ENCODE results near the gene TACC2.

Gene TACC2

DNA sequence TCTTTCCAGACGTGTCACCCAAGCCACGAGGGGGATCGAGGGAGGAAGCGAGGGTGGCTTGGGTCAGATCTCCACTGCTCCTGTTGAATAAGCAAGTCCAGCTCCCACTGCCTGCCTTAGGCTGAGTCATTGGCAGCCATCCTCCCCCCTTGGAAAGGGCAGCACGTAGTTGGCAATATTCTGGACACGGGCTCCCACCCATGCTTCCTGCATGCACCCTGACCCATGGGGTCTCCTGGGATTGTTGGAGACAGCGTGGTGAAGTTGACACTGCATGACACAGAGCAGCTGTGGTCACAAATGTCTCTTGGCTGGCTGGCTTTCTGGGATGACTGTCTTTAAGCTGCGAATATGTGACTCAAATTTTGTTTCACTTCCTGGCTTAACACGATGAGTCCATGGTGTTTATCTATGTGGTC lies 293.3 kb downstream of the TACC2 start:
- no peak overlapping the region for H3K4me3 ChIP-seq (ENCODE audit: low read depth, low read length)

DNA sequence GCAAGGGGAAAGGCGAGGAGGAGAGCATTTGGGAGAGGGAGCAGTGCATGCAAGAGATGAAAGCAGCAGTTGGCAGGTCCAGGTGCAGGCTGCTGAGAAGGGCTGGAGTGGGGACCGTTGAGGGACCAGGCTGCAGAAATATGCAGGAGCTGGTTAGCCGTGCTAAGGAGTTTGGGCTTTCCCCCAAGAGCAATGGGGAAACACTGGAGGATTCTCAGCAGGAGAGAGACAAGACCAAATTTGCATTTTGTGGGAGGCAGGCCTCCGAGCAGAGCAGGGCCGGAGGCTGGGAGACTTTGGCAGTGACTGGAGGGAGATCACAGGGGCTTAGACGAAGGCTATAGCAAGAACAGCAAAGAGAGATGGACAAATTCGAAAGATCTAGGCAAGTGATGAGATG lies 293.9 kb downstream of the TACC2 start:
- no peak overlapping the region for H3K4me3 ChIP-seq (ENCODE audit: low read depth, low read length)
- TF ChIP-seq, protein P1, sequence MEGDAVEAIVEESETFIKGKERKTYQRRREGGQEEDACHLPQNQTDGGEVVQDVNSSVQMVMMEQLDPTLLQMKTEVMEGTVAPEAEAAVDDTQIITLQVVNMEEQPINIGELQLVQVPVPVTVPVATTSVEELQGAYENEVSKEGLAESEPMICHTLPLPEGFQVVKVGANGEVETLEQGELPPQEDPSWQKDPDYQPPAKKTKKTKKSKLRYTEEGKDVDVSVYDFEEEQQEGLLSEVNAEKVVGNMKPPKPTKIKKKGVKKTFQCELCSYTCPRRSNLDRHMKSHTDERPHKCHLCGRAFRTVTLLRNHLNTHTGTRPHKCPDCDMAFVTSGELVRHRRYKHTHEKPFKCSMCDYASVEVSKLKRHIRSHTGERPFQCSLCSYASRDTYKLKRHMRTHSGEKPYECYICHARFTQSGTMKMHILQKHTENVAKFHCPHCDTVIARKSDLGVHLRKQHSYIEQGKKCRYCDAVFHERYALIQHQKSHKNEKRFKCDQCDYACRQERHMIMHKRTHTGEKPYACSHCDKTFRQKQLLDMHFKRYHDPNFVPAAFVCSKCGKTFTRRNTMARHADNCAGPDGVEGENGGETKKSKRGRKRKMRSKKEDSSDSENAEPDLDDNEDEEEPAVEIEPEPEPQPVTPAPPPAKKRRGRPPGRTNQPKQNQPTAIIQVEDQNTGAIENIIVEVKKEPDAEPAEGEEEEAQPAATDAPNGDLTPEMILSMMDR (IDR thresholded peaks at IDR 0.05; ENCODE audit: low read depth, low read length): no peak

More for the DNA sequence above, 293.3 kb downstream of the TACC2 start:
- TF ChIP-seq, protein P1 (IDR thresholded peaks at IDR 0.05; ENCODE audit: low read depth, low read length): no peak

DNA sequence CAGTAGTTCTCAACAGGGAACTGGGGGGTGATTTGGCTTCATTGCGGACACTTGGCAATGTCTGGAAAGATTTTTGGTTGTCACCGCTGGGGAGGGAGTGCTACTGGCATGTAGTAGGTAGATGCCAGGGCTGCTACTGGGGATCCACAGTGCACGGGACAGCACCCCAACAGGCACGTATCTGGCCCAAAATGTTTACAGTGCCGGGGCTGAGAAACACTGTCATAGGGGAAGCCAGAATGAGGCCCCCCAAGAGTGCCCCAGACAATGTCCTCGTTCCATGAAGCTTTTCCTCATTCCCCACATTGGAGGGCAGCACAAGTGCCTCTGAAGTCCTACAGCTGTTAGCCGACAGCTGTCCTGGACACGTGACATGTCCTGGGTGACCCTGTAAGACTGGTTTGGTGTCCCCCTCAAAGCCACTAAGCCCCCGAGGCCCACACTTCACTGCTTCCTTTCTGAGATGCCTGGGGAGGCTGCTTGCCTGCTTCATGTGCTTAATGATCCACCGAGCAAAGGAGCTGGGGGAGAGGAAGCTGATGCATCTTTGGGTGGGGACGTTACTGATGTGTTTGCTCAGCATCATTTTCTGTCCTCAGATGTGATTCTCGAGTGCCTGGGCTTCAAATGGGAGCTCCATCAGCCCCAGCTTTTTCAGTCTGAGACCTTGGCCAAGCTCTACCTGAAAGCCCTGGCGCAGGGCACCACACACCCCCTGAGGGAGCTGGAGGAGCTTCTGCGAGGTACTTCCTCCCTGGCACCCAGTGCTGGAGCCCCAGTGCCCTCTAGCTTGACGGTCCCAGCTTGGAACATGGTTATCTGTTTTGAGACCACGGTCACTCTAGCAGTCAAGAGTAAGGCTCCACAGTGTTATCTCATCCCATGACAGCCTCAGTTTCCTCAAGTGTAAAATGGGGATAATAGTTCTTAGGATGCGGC lies 296.8 kb downstream of the TACC2 start:
- TF ChIP-seq, protein P1 (IDR thresholded peaks at IDR 0.05; ENCODE audit: low read depth, low read length): no peak
- no peak overlapping the region for H3K4me3 ChIP-seq (ENCODE audit: low read depth, low read length)

DNA sequence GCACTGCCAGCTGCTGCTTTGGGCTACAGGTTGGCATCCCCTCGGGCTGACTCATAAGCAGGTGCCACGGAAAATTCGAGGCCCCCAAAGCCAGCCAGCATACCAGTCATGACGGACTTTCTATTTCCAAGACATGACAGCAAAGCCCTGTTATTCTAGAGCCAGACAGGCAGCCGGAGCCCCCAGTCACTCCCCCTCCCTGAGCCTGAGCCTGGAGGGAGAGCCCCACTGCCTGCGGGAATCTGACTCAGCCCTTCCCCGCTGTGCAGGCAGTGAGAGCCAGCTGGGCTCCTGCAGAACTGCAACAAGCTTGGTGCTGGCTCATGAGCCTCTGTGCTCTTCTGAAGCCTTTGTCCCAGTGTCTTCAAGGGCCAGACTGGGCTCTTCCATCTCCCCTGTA lies 297.9 kb downstream of the TACC2 start:
- TF ChIP-seq, protein P1 (IDR thresholded peaks at IDR 0.05; ENCODE audit: low read depth, low read length): no peak
- H3K4me3 ChIP-seq (ENCODE audit: low read depth, low read length): no peak overlapping the region

DNA sequence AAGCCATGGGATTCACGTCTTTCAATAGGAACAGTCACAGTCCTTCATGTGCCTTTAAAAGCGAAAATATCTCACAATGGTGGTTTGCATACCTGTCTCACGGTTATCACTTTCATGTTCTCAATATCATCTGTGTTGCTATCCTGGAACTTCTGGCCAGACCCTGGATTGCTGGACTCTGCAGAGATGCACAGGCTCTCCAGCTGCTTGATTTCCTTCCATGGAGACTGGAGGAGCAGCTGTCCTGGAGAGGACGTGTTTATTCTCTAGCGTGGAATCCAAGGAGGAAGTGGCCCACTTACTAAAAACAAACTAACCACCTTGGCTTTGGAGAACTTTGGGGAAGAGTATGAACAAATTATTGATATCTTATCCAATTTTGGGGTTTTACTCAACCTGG lies 298.6 kb downstream of the TACC2 start:
- TF ChIP-seq, protein P1 (IDR thresholded peaks at IDR 0.05; ENCODE audit: low read depth, low read length): no peak
- no peak overlapping the region for H3K4me3 ChIP-seq (ENCODE audit: low read depth, low read length)

DNA sequence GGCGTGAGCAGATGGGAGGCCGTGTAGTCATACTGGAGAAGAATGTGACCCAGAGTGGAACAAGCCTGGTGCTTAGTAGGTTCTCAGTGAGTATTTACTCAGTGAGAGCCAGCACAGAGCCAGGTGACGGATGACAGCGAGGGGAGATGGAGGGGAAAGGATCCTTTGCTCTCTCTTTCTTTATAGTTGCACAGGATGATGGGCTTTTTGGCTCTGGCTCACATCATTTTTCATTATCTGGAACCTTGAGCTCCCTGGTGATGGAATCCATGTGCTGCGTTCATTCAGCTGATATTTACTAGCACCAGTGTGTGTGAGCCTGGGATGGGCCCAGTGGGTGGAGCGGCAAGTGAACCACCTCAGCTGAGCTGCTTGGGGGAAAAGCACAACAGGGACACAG lies 299.3 kb downstream of the TACC2 start:
- TF ChIP-seq, protein P1 (IDR thresholded peaks at IDR 0.05; ENCODE audit: low read depth, low read length): no peak
- no peak overlapping the region for H3K4me3 ChIP-seq (ENCODE audit: low read depth, low read length)

DNA sequence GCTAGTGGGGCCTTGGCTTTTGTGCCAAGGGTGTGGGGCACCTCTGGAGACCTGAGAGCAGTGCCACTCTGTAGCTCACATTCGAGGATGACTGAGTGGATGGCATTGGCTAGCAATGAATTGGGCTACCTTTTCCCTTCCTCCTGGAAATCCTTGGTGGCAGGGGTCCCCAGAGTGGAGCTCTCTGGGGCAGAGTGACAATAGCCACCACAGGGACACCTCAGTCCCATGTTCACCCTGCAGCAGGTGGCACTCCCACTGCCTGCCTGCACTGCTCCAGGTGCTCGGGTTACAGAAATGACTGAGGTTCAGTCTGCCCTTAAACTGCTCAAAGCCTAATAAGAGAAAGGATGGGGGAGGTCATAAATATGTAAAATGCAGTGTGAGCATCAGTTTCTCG lies 300.0 kb downstream of the TACC2 start:
- TF ChIP-seq, protein P1 (IDR thresholded peaks at IDR 0.05; ENCODE audit: low read depth, low read length): no peak
- H3K4me3 ChIP-seq (ENCODE audit: low read depth, low read length): no peak overlapping the region
